Liver (tissue), 3 donors: ENCODE measurements around the gene PYGB.

Experiments
- CTCF ChIP-seq: fragments of 150-350 bp; IDR thresholded peaks from 2 replicates; pipeline ENCODE4 v1.5.1; 2017; ENCODE audit warnings: improper control_type of control experiment, low read depth, low read length; ENCODE audit not compliant: missing input control
- GABPA ChIP-seq, 2 donors: IDR thresholded peaks in 1 of 2; conservative IDR thresholded peaks in 1 of 2; 2 replicates each; pipeline ENCODE4 v1.6.1; 2016; ENCODE audit warnings: antibody characterized with exemption in 2 of 2, mild to moderate bottlenecking in 1 of 2, moderate library complexity in 1 of 2
- MAX ChIP-seq: IDR thresholded peaks from 2 replicates; pipeline ENCODE4 v1.6.1; 2016; ENCODE audit warnings: antibody characterized with exemption
- SP1 ChIP-seq: IDR thresholded peaks from 2 replicates; pipeline ENCODE4 v1.6.1; 2018; ENCODE audit warnings: antibody characterized with exemption, mild to moderate bottlenecking
- YY1 ChIP-seq: IDR thresholded peaks from 2 replicates; pipeline ENCODE4 v1.6.1; 2016; ENCODE audit warnings: antibody characterized with exemption, mild to moderate bottlenecking
- ZBTB33 ChIP-seq: IDR thresholded peaks from 2 replicates; pipeline ENCODE4 v1.6.1; 2016; ENCODE audit warnings: antibody characterized with exemption
- donor health status: healthy.
- donor health status: healthy.

DNA sequence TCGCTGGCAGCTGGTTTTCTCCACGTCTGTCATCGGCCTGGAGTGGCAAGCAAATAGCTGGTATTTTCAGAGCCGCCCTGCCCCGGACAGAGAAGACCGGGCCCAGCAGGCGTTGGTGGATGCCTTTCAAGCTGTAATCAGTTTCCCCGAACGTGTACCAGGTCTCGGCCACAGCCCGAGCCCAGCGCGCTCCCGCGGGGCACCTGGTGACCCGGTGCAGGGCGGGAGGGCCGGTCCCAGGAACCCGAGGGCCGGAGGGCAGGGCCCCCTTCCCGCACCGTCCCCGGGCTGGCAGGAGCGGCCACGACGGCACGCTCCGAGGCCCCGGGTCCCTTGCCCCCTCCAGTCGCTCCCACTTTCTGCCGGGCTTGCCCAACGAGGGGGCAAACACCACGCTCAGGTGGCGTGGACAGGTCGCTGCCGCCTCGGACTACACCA, 348 bp upstream of the PYGB start:
- TF ChIP-seq CTCF (no peak), GABPA (IDR thresholded peaks at IDR 0.05 in 1 of 2, conservative IDR thresholded peaks at IDR 0.05 in 1 of 2) (no peak), ZBTB33 (no peak), MAX (no peak), SP1 (no peak), YY1 (no peak)
